Lower lobe of right lung (tissue), 2 donors: Measurements from ENCODE around the gene PRDM10. TPM values are rescaled to one million over a fixed set of nuclear protein-coding genes. Genes with fewer than 3 reads are reported as not detected.

ENCODE experiments used
- ATAC-seq, 2 donors: fragments of 200-7000 bp; cut with Tn5 transposase; one replicate each; pipeline ENCODE4 v1.9.1; 2020 to 2022; ENCODE audit warnings: mild to moderate bottlenecking in 2 of 2, moderate library complexity in 2 of 2
- DNase-seq: peaks from one replicate; pipeline ENCODE4 v3.0.0-alpha.2; 2020
- H3K27ac ChIP-seq: fragments of 200-600 bp; one replicate; pipeline ENCODE4 v1.8.0; 2022
- H3K27me3 ChIP-seq: fragments of 200-600 bp; one replicate; pipeline ENCODE4 v1.8.0; 2022; ENCODE audit warnings: low read depth
- H3K36me3 ChIP-seq: fragments of 200-600 bp; one replicate; pipeline ENCODE4 v1.8.0; 2022; ENCODE audit warnings: mild to moderate bottlenecking
- H3K4me1 ChIP-seq: fragments of 200-600 bp; one replicate; pipeline ENCODE4 v1.8.0; 2022
- H3K4me3 ChIP-seq: fragments of 200-600 bp; one replicate; pipeline ENCODE4 v1.8.0; 2022; ENCODE audit warnings: mild to moderate bottlenecking
- H3K9me3 ChIP-seq: fragments of 200-600 bp; one replicate; pipeline ENCODE4 v1.8.0; 2022
- intact Hi-C: fragments of 100-400 bp; cut with DNase I; formaldehyde crosslinking; loops from one replicate; pipeline ENCODE4 v1.11.0; 2022
- total RNA-seq: library from RNA; stranded (reverse); fragmentation: NEBNext Ultra II Directional; extraction: Animal tissue kit (Norgen Biotek cat#: 25700); gene quantifications from one replicate; pipeline ENCODE4 v1.2.1, GENCODE V29; 2021
- TF ChIP-seq, protein P1 (sequence below): fragments of 200-600 bp; IDR thresholded peaks from one replicate; pipeline ENCODE4 v1.8.0; 2022; ENCODE audit warnings: antibody characterized with exemption, mild to moderate bottlenecking
- donor health status: DM: no; HTN: yes; CAD: no; lungs with severe emphysema.

The PRDM10 gene
- total RNA-seq, 1 donor from 2014 or later, result 9.5 TPM

DNA sequence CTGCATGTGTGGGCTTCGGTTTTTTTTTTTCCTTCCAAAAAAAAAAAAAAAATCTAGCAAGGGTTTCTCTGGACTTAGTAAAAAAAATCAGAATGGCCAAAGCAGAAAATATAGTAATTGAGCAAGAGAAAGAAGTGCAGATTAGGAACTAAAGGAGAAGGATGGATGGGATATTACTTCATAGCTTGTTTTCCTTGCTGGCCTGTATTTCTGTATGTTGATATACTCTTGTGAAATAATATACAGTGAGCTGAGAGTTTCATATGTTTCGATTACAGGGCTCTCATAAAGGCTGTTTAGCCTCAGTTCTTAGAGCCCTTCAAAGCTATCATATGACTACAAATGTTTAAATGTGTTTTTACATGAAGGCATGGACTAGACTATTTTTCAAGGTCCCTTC is 72.9 kb downstream of the PRDM10 start:
- TF ChIP-seq, protein P1, sequence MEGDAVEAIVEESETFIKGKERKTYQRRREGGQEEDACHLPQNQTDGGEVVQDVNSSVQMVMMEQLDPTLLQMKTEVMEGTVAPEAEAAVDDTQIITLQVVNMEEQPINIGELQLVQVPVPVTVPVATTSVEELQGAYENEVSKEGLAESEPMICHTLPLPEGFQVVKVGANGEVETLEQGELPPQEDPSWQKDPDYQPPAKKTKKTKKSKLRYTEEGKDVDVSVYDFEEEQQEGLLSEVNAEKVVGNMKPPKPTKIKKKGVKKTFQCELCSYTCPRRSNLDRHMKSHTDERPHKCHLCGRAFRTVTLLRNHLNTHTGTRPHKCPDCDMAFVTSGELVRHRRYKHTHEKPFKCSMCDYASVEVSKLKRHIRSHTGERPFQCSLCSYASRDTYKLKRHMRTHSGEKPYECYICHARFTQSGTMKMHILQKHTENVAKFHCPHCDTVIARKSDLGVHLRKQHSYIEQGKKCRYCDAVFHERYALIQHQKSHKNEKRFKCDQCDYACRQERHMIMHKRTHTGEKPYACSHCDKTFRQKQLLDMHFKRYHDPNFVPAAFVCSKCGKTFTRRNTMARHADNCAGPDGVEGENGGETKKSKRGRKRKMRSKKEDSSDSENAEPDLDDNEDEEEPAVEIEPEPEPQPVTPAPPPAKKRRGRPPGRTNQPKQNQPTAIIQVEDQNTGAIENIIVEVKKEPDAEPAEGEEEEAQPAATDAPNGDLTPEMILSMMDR, result no peak
- H3K36me3 ChIP-seq, result peaks cover 31% of the 10 kb centered on the region
- intact Hi-C loops, result no loop called here

DNA sequence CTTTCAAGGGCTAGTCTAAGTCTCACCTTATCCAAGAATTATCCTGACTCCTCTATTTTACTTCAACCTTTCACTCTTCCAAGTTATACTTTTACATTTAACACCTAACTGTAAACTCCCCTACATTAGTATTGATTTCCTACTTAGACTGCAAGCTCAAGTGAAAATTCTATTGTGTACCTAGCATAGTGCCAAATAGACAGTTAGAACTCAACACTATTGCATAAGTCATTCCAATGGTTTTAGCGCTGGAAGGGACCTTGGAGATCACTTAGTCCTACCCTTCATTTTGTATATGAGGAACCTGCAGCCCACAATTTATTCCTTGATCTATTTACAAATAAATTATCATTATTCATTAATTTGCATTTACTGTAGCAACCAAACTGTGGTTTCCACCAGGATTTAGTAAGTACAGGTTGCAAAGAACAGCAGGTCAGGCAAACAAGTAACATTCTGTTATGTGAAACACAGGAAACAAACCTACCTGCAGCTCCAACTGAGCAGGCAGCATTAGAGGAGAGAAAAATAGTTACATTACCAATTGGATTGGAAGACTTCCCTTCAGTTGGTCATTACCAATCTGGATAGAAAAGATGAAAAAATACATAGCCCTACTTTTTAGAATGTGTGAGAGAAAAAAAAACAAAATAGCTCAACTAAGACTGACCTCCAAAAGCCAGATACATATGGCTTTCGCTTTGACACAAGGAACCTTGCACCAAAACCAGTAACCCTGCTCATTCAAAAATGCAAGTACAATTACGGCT is 73.5 kb downstream of the PRDM10 start:
- TF ChIP-seq, protein P1, result no peak
- Histone ChIP-seq H3K27me3 (no peaks in the 10 kb centered on the region), H3K4me1 (peaks cover 5% of the 10 kb centered on the region), H3K36me3 (peaks cover 31% of the 10 kb centered on the region), H3K4me3 (no peak overlapping the region), H3K27ac (no peak overlapping the region), H3K9me3 (no peaks in the 10 kb centered on the region)
- DNase-seq, result no peak
- intact Hi-C loops, result no loop called here
- no peak for ATAC-seq

More for the DNA sequence above, 72.9 kb downstream of the PRDM10 start:
- no peaks in the 10 kb centered on the region for H3K9me3 ChIP-seq
- ATAC-seq (no peak), DNase-seq (no peak)
- peaks cover 5% of the 10 kb centered on the region for H3K4me1 ChIP-seq
- H3K27ac ChIP-seq, result no peak overlapping the region
- no peak overlapping the region for H3K4me3 ChIP-seq
- no peaks in the 10 kb centered on the region for H3K27me3 ChIP-seq

GRCh38 chr11:129922674-129923073 is 80.0 kb downstream of the PRDM10 start:
- intact Hi-C loops, result no loop called here
- TF ChIP-seq, protein P1, result no peak

DNA sequence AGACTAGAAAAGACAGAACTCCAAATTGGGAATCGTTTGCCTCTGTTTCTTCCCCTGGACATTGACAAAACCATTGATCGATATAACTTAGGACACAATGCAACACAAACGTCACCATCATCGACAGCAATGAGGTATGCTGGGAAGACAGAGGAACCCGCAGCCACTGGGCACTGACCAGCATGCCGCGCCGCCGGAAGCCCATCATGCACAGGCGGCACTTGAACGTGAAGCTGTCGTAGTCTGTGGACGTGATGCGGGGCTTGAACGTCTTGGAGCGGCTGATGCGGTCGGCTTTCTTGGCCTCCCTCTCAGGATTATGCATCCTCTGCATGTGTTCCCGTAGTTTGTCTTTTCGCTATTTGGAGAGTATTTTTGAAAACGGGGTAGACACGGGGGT is 84.3 kb downstream of the PRDM10 start:
- peaks cover 49% of the 10 kb centered on the region for H3K36me3 ChIP-seq
- H3K4me1 ChIP-seq, result no peaks in the 10 kb centered on the region
- DNase-seq, result no peak
- H3K9me3 ChIP-seq, result no peaks in the 10 kb centered on the region
- TF ChIP-seq, protein P1, result no peak
- no peak overlapping the region for H3K4me3 ChIP-seq
- no peak for ATAC-seq
- no peak overlapping the region for H3K27ac ChIP-seq
- no peaks in the 10 kb centered on the region for H3K27me3 ChIP-seq
- intact Hi-C loops, result no loop called here

More at GRCh38 chr11:129922674-129923073, 80.0 kb downstream of the PRDM10 start:
- Histone ChIP-seq H3K9me3 (no peaks in the 10 kb centered on the region), H3K36me3 (peaks cover 25% of the 10 kb centered on the region), H3K27ac (no peak overlapping the region), H3K4me1 (no peaks in the 10 kb centered on the region), H3K4me3 (no peak overlapping the region), H3K27me3 (no peaks in the 10 kb centered on the region)
- ATAC-seq (no peak), DNase-seq (no peak)

DNA sequence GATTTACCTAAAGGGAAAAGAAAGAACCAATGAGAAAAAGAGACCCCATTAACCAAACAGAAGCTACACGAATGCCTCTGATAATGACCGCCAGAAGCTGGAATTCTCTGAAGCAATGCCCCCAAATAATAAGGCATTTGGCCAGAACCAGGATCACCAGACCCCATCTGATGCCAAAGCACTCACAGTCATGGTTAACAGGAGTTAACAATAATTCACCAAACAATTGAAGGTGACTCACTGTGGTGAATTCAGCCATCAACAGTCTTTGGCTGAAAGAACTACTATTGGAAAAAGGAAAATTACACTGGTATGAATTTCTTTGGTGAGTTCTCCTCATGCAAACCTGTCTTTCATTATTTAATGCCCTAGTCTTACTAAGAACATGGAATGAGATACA is 85.4 kb downstream of the PRDM10 start:
- peaks cover 54% of the 10 kb centered on the region for H3K36me3 ChIP-seq
- intact Hi-C loops, result no loop called here
- TF ChIP-seq, protein P1, result no peak
- no peak overlapping the region for H3K4me3 ChIP-seq
- no peak for DNase-seq
- ATAC-seq, result no peak
- H3K27ac ChIP-seq, result no peak overlapping the region
- H3K9me3 ChIP-seq, result no peaks in the 10 kb centered on the region
- H3K27me3 ChIP-seq, result no peaks in the 10 kb centered on the region
- H3K4me1 ChIP-seq, result no peaks in the 10 kb centered on the region
